Measurements from ENCODE around the gene BBS7. TPM values are rescaled to one million over a fixed set of nuclear protein-coding genes. Genes with fewer than 3 reads are reported as not detected.

BBS7 gene
- total and polyA plus RNA-seq, 2 of the 13 experiments (the other 11 are each of a cell fraction or from before 2014, with no cell fraction given): 9.0 to 15.7 TPM

DNA sequence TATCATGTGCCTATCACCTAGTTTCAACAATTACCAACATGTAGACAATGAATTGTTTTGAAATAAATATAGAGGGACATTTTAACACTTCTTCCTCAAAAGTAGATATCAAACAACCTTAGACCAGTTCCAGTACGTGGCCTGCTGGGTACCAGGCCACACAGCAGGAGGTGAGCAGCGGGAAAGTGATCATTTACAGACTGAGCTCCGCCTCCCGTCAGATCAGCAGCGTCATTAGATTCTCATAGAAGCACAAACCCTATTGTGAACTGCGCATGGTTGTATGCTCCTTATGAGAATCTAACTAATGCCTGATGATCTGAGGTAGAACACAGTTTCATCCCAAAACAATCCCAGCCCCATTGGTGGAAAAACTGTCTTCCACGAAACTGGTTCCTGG, 6.5 kb downstream of the BBS7 start:
- no TSS peak for BruUV-seq (replicated peaks)
- in situ Hi-C loops (cut with HindIII; ENCODE audit: extremely low pct_ligation_motif_present, low pct_unique_long_range_greater_than_20kb): no loop called here
- DNase-seq (ENCODE audit: low spot score) (no peak), ATAC-seq (no peak), FAIRE-seq (no peak)
- no peaks in the 10 kb centered on the region for H3K79me2 ChIP-seq (ENCODE audit: insufficient read depth, low read length)
- no peak overlapping the region for H3K9ac ChIP-seq (ENCODE audit: insufficient read depth, low read depth, low read length)
- no peak for TF ChIP-seq ZNF563 (CRISPR knock-in tag; IDR thresholded peaks at IDR 0.05)
- CTCF ChIA-PET (ENCODE audit: low intra/inter-chr PET ratio, low total read pairs): no interaction called here
- no peaks in the 10 kb centered on the region for H3K9me3 ChIP-seq (ENCODE audit: low read length)
- peaks cover 1% of the 10 kb centered on the region for H3K4me1 ChIP-seq (ENCODE audit: insufficient read depth, low read length)
- no peak overlapping the region for H3K4me2 ChIP-seq (ENCODE audit: low read depth, low read length)
- H2AFZ ChIP-seq (ENCODE audit: low read length): no peak overlapping the region
- intact Hi-C loops (cut with micrococcal nuclease; ENCODE audit: unreplicated experiment): no loop called here
- 98% methylated on average over 7 of the region's 7 CpGs for WGBS (ENCODE audit: low lambda C conversion rate)
- no peaks in the 10 kb centered on the region for H4K20me1 ChIP-seq (ENCODE audit: insufficient read depth, low read length)
- H3K27ac ChIP-seq (ENCODE audit: extremely low read length, insufficient read depth, low read length): no peak overlapping the region
- POLR2A ChIA-PET: no interaction called here
- no peak overlapping the region for H3K4me3 ChIP-seq (replicated peaks in 1 of 3; ENCODE audit: insufficient read depth in 1 of 3, low read depth in 2 of 3, low read length in 3 of 3)
- no peaks in the 10 kb centered on the region for H3K27me3 ChIP-seq (ENCODE audit: control insufficient read depth in 1 of 2, insufficient read depth in 2 of 2, low read length in 2 of 2)
- peaks cover 2 to 7% of the 10 kb centered on the region in 2 experiments; a peak in 4 of 5 replicates for H3K36me3 ChIP-seq (replicated peaks in 1 of 2; ENCODE audit: control insufficient read depth in 1 of 2, insufficient read depth in 2 of 2, low read length in 2 of 2)

DNA sequence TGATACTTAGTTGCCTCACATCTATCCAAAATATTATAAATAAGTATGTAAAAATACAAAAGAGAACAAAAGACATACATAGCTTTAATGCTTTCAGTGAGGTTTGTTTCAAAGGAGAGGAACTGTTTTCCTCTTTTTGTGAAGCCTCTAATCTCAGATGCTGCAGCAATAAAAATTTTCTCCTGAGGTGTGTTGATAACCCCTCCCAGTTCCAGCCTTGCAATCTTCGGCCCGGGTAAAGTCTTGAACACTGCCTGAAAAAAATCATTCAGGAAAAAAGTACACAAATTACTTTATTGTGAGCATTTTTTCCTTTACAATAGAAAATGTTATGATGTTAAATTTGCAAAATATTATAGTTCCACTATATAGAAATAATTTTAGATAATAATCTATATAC, 8.8 kb downstream of the BBS7 start:
- H2AFZ ChIP-seq (ENCODE audit: low read length): no peak overlapping the region
- ATAC-seq (no peak), DNase-seq (ENCODE audit: low spot score) (no peak), FAIRE-seq (no peak)
- intact Hi-C loops (cut with micrococcal nuclease; ENCODE audit: unreplicated experiment): no loop called here
- H3K79me2 ChIP-seq (ENCODE audit: insufficient read depth, low read length): no peaks in the 10 kb centered on the region
- CTCF ChIA-PET (ENCODE audit: low intra/inter-chr PET ratio, low total read pairs): no interaction called here
- in situ Hi-C loops (cut with HindIII; ENCODE audit: extremely low pct_ligation_motif_present, low pct_unique_long_range_greater_than_20kb): no loop called here
- no peak overlapping the region for H3K4me3 ChIP-seq (replicated peaks in 1 of 3; ENCODE audit: insufficient read depth in 1 of 3, low read depth in 2 of 3, low read length in 3 of 3)
- no peaks in the 10 kb centered on the region for H3K9me3 ChIP-seq (ENCODE audit: low read length)
- H3K36me3 ChIP-seq (replicated peaks in 1 of 2; ENCODE audit: control insufficient read depth in 1 of 2, insufficient read depth in 2 of 2, low read length in 2 of 2): peaks cover under 1 to 7% of the 10 kb centered on the region in 2 experiments; a peak in 4 of 5 replicates
- WGBS (ENCODE audit: low lambda C conversion rate): 97% methylated on average over 2 of the region's 2 CpGs
- no peak overlapping the region for H3K27ac ChIP-seq (ENCODE audit: extremely low read length, insufficient read depth, low read length)
- no peaks in the 10 kb centered on the region for H3K4me1 ChIP-seq (ENCODE audit: insufficient read depth, low read length)
- BruUV-seq (replicated peaks): no TSS peak
- POLR2A ChIA-PET: no interaction called here
- no peaks in the 10 kb centered on the region for H3K27me3 ChIP-seq (ENCODE audit: control insufficient read depth in 1 of 2, insufficient read depth in 2 of 2, low read length in 2 of 2)
- H4K20me1 ChIP-seq (ENCODE audit: insufficient read depth, low read length): no peaks in the 10 kb centered on the region
- H3K9ac ChIP-seq (ENCODE audit: insufficient read depth, low read depth, low read length): no peak overlapping the region
- H3K4me2 ChIP-seq (ENCODE audit: low read depth, low read length): no peak overlapping the region
- no peak for TF ChIP-seq DRAP1 (CRISPR knock-in tag; IDR thresholded peaks at IDR 0.05)
- no peak for TF ChIP-seq ZNF484 (CRISPR knock-in tag; IDR thresholded peaks at IDR 0.05; ENCODE audit: borderline replicate concordance, low read depth)
- no peak for TF ChIP-seq KLF13 (CRISPR knock-in tag; IDR thresholded peaks at IDR 0.05)
- no peak for TF ChIP-seq RBM22 (optimal IDR thresholded peaks at IDR 0.05; ENCODE audit: low read length)
- no peak for TF ChIP-seq SRY (CRISPR knock-in tag; IDR thresholded peaks at IDR 0.05)
- TF ChIP-seq MEF2D (CRISPR knock-in tag; IDR thresholded peaks at IDR 0.05): no peak
- no peak for TF ChIP-seq NFKBIZ (CRISPR knock-in tag; IDR thresholded peaks at IDR 0.05)
- TF ChIP-seq, protein P1, sequence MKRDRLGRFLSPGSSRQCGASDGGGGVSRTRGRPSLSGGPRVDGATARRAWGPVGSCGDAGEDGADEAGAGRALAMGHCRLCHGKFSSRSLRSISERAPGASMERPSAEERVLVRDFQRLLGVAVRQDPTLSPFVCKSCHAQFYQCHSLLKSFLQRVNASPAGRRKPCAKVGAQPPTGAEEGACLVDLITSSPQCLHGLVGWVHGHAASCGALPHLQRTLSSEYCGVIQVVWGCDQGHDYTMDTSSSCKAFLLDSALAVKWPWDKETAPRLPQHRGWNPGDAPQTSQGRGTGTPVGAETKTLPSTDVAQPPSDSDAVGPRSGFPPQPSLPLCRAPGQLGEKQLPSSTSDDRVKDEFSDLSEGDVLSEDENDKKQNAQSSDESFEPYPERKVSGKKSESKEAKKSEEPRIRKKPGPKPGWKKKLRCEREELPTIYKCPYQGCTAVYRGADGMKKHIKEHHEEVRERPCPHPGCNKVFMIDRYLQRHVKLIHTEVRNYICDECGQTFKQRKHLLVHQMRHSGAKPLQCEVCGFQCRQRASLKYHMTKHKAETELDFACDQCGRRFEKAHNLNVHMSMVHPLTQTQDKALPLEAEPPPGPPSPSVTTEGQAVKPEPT (CRISPR knock-in tag; IDR thresholded peaks at IDR 0.05; ENCODE audit: low read depth): no peak
- no peak for TF ChIP-seq GABPA (IDR thresholded peaks at IDR 0.05; ENCODE audit: low read depth, low read length)
- TF ChIP-seq GABPA (CRISPR knock-in tag; IDR thresholded peaks at IDR 0.05; ENCODE audit: low read depth): no peak
- no peak for TF ChIP-seq XRCC5 (optimal IDR thresholded peaks at IDR 0.05; ENCODE audit: low read length)
- no peak for TF ChIP-seq MTF2 (CRISPR knock-in tag; IDR thresholded peaks at IDR 0.05; ENCODE audit: borderline replicate concordance)

Measured in HepG2 (cell line).